Measurements from ENCODE around the gene TET3. TPM values are rescaled to one million over a fixed set of nuclear protein-coding genes. Genes with fewer than 3 reads are reported as not detected.

Gene TET3
- polyA plus RNA-seq, 1 of the 3 experiments (the other 2 are of a cell fraction) = 1.6 TPM

GRCh38 chr2:74007121-74007520 lies 22.4 kb downstream of the TET3 start:
- no peaks in the 10 kb centered on the region for H3F3A ChIP-seq (replicated peaks; ENCODE audit: insufficient read depth)
- no peak overlapping the region for H3K4me3 ChIP-seq (ENCODE audit: low read depth in 2 of 2, low read length in 1 of 2)
- CTCF ChIA-PET = interaction anchor here (1.1 to 1.7 kb wide), 3 partner anchors 14 to 141 kb away, joined by 4 to 6 read pairs (median 5); partner anchors contain the start of gene BOLA3
- no peak overlapping the region for H3K9ac ChIP-seq
- H3K4me2 ChIP-seq = no peak overlapping the region
- no peak for TF ChIP-seq FOSL2 (IDR thresholded peaks at IDR 0.05; ENCODE audit: borderline replicate concordance, low read depth)
- TF ChIP-seq YY1 (IDR thresholded peaks at IDR 0.05; ENCODE audit: low read depth) = no peak
- TF ChIP-seq EZH2phosphoT487 (IDR thresholded peaks at IDR 0.05; ENCODE audit: borderline replicate concordance, low read depth) = no peak
- no peak for TF ChIP-seq RXRA (IDR thresholded peaks at IDR 0.05; ENCODE audit: borderline replicate concordance, low read depth)
- TF ChIP-seq IRF3 (IDR thresholded peaks at IDR 0.05; ENCODE audit: low read depth, low read length) = no peak
- no peak for TF ChIP-seq RFX5 (IDR thresholded peaks at IDR 0.05; ENCODE audit: low read length)
- no peak for TF ChIP-seq JUND (IDR thresholded peaks at IDR 0.05)
- TF ChIP-seq USF2 (IDR thresholded peaks at IDR 0.05; ENCODE audit: borderline replicate concordance, low read depth, low read length) = no peak
- TF ChIP-seq FOXJ3 (CRISPR knock-in tag; IDR thresholded peaks at IDR 0.05) = no peak
- TF ChIP-seq NFIC (IDR thresholded peaks at IDR 0.05; ENCODE audit: borderline replicate concordance) = no peak
- TF ChIP-seq SMC3 (IDR thresholded peaks at IDR 0.05; ENCODE audit: low read depth, low read length) = no peak
- TF ChIP-seq CTCF (IDR thresholded peaks at IDR 0.05) = no peak
- no peak for TF ChIP-seq TCF12 (IDR thresholded peaks at IDR 0.05)
- TF ChIP-seq GATA2 (CRISPR knock-in tag; IDR thresholded peaks at IDR 0.05) = no peak
- TF ChIP-seq TAF1 (IDR thresholded peaks at IDR 0.05; ENCODE audit: borderline replicate concordance, low read depth, low read length) = no peak
- peaks cover 15 to 60% of the 10 kb centered on the region in 2 experiments; a peak in 3 of 4 replicates for H3K4me1 ChIP-seq (ENCODE audit: control insufficient read depth in 1 of 2, insufficient read depth in 2 of 2, low read depth in 1 of 2, low read length in 1 of 2)
- no peak overlapping the region for H3K27ac ChIP-seq (ENCODE audit: low read depth in 2 of 2, low read length in 1 of 2)
- WGBS (ENCODE audit: low lambda C conversion rate) = 68% methylated on average over 4 of the region's 4 CpGs
- H3K27me3 ChIP-seq (ENCODE audit: insufficient read depth) = no peaks in the 10 kb centered on the region
- H2AFZ ChIP-seq (ENCODE audit: low read depth) = no peak overlapping the region
- no peak for DNase-seq
- H3K36me3 ChIP-seq (replicated peaks in 1 of 2; ENCODE audit: control insufficient read depth in 1 of 2, insufficient read depth in 2 of 2, low read length in 1 of 2) = peaks cover 0 to 17% of the 10 kb centered on the region in 2 experiments
- no peaks in the 10 kb centered on the region for H3K9me2 ChIP-seq
- H3K79me2 ChIP-seq (ENCODE audit: insufficient read depth) = no peaks in the 10 kb centered on the region
- POLR2A ChIA-PET = no interaction called here
- no peaks in the 10 kb centered on the region; the same call in 1 of the 2 replicates for H4K20me1 ChIP-seq (ENCODE audit: insufficient read depth)
- H3K9me3 ChIP-seq = no peaks in the 10 kb centered on the region
